ACC112 (cell line): ENCODE results near the gene MMP14.
"Not testable (repeated sequence)": the region's sequence is repeated elsewhere in the genome, so short reads cannot be mapped to it uniquely, and the experiment has no call there.

ENCODE experiments used
- H2AFZ ChIP-seq: fragments of 200-600 bp; sonication (generic); one replicate; pipeline ENCODE4 v1.6.0; 2017; ENCODE audit warnings: antibody characterized with exemption, low read length; ENCODE audit not compliant: unreplicated experiment
- H3K27ac ChIP-seq: fragments of 200-600 bp; sonication (generic); 2 replicates; pipeline ENCODE4 v1.5.1; 2014; ENCODE audit warnings: low read depth, mild to moderate bottlenecking, antibody characterized with exemption, low read length, moderate library complexity
- H3K27me3 ChIP-seq: fragments of 200-600 bp; sonication (generic); 2 replicates; pipeline ENCODE4 v1.6.1; 2014; ENCODE audit warnings: mild to moderate bottlenecking, antibody characterized with exemption, low read length, moderate library complexity, mixed read lengths; ENCODE audit not compliant: insufficient read depth
- H3K36me3 ChIP-seq: fragments of 200-600 bp; sonication (generic); 2 replicates; pipeline ENCODE4 v1.6.1; 2016; ENCODE audit warnings: mild to moderate bottlenecking, antibody characterized with exemption, low read length, moderate library complexity, mixed read lengths; ENCODE audit not compliant: insufficient read depth
- H3K4me1 ChIP-seq: fragments of 200-600 bp; sonication (generic); one replicate; pipeline ENCODE4 v1.6.1; 2016; ENCODE audit warnings: low read length, mixed read lengths; ENCODE audit not compliant: insufficient read depth, unreplicated experiment, control insufficient read depth
- H3K4me3 ChIP-seq: fragments of 200-600 bp; sonication (generic); 2 replicates; pipeline ENCODE4 v1.5.1; 2014; ENCODE audit warnings: mild to moderate bottlenecking, low read depth, low read length
- H3K79me2 ChIP-seq: fragments of 200-600 bp; sonication (generic); one replicate; pipeline ENCODE4 v1.6.0; 2016; ENCODE audit warnings: low read length; ENCODE audit not compliant: control insufficient read depth, unreplicated experiment, insufficient read depth

The MMP14 gene

DNA sequence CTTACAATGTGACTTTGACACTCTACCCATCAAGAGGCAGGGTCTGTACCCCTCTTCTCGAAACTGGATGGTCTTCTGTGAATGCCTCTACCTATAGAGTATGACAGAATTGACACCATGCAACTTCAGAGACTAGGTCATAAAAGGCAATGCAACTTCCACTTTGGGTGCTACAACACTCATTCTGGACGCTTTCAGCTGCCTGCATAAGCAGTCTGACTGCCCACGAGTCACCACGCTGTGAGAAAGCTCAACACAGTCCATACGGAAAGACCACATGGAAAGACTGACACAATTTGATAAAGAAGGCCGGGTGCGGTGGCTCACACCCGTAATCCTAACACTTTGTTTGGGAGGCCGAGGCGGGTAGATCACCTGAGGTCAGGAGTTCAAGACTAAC, 36.0 kb upstream of the MMP14 start:
- Histone ChIP-seq H3K27me3 (peaks cover 18% of the 10 kb centered on the region), H3K79me2 (no peaks in the 10 kb centered on the region), H3K36me3 (no peaks in the 10 kb centered on the region), H3K4me1 (no peaks in the 10 kb centered on the region), H3K27ac (no peak overlapping the region), H3K4me3 (no peak overlapping the region), H2AFZ (no peak overlapping the region)

DNA sequence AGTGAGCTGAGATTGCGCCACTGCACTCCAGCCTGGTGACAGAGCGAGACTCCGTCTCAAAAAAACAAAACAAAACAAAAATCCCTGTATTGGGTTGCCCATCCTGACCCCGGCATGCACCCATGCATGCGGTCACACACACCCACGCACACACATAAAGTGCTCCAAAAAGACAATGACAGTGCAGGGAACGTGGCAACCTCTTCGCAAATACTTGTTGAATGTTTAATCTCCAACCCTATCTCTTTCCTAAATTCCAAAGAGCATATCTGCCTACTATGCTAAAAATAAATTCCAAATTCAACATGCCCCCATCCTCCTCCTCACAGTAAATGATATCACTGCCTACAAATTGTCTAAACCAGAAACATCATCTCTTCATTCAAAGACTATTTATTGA, 34.7 kb upstream of the MMP14 start:
- Histone ChIP-seq H3K36me3 (no peaks in the 10 kb centered on the region), H3K4me3 (no peak overlapping the region), H3K27me3 (peaks cover 7% of the 10 kb centered on the region), H3K79me2 (no peaks in the 10 kb centered on the region), H3K4me1 (no peaks in the 10 kb centered on the region), H2AFZ (no peak overlapping the region), H3K27ac (no peak overlapping the region)

- Histone ChIP-seq H3K4me1 (no peaks in the 10 kb centered on the region), H3K36me3 (no peaks in the 10 kb centered on the region), H3K27ac (no peak overlapping the region), H2AFZ (no peak overlapping the region), H3K4me3 (no peak overlapping the region), H3K79me2 (no peaks in the 10 kb centered on the region), H3K27me3 (peaks cover 6% of the 10 kb centered on the region; the same call in 1 of the 2 replicates)
Measured at GRCh38 chr14:22802860-22803686, 33.3 kb upstream of the MMP14 start.

DNA sequence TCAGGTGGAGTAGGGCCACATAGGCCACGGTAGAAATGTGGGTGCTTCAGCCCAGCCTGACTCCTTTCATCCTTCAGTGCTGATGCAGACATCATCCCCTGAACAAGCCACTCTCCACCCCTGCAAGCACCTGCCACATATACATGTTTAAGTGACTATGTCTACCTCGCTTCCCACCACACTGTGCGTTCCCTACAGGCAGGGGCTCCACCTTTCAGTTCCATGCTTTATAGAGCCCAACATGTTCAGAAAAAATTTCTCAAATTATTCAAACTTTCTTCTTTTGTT, 32.8 kb upstream of the MMP14 start:
- Histone ChIP-seq H3K79me2 (no peaks in the 10 kb centered on the region), H3K4me1 (no peaks in the 10 kb centered on the region), H2AFZ (no peak overlapping the region), H3K27me3 (peaks cover 6% of the 10 kb centered on the region; the same call in 1 of the 2 replicates), H3K36me3 (no peaks in the 10 kb centered on the region), H3K27ac (no peak overlapping the region), H3K4me3 (no peak overlapping the region)

GRCh38 chr14:22805235-22805634, 31.1 kb upstream of the MMP14 start:
- H3K27me3 ChIP-seq, H3K4me3 ChIP-seq, H3K79me2 ChIP-seq, H3K4me1 ChIP-seq, H3K36me3 ChIP-seq, H3K27ac ChIP-seq, H2AFZ ChIP-seq: not testable (repeated sequence)

DNA sequence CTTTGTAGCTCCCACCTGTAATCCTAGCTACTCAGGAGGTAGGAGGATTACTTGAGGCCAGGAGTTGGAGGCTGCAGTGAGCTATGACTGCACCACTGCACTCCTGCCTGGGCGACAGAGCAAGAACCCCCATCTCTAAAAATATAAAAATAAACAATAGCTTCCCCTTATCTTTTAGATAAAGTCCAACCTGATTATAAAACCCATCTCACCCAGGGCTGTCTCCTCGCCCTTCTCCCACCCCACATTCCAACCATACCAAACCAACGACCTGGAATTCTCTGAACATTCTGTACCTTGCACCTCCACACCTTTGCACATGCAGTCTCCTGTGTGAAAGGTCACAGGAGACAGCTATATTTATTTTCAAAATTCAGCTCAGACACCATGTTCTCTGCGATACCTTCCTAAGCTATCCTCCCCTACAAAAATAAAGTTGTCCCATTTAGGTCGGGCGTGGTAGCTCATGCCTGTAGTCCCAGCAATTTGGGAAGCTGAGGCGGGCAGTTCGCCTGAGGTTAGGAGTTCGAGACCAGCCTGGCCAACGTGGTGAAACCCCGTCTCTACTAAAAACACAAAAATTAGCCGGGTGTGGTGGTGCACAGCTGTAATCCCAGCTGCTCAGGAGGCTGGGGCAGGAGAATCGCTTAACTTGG, 28.8 kb upstream of the MMP14 start:
- Histone ChIP-seq H3K4me3 (no peak overlapping the region), H3K36me3 (no peaks in the 10 kb centered on the region), H3K79me2 (no peaks in the 10 kb centered on the region), H3K4me1 (no peaks in the 10 kb centered on the region), H2AFZ (no peak overlapping the region), H3K27ac (no peak overlapping the region), H3K27me3 (no peaks in the 10 kb centered on the region)

- Histone ChIP-seq H3K27me3 (no peaks in the 10 kb centered on the region), H3K4me3 (no peak overlapping the region), H3K4me1 (no peaks in the 10 kb centered on the region), H2AFZ (no peak overlapping the region), H3K27ac (no peak overlapping the region), H3K79me2 (no peaks in the 10 kb centered on the region), H3K36me3 (no peaks in the 10 kb centered on the region)
Measured at GRCh38 chr14:22808388-22809209, 27.8 kb upstream of the MMP14 start.

DNA sequence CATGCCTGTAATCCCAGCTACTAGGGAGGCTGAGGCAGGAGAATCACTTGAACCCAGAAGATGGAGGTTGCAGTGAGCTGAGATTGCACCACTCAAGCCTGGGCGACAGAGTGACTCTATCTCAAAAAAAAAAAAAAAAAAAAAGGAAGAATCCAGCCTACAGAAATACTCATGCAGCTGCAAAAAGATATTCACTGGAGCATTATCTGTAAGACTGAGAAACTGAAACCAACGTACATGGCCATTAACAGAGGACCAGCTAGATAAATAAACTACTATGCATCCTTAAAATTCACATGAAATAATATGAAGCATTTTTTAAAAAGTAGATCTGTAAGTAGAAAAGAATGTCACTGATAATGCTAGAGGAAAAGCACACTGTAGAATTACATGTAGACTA, 24.7 kb upstream of the MMP14 start:
- no peak overlapping the region for H3K27ac ChIP-seq
- H3K4me1 ChIP-seq: peaks cover 8% of the 10 kb centered on the region
- H3K36me3 ChIP-seq: no peaks in the 10 kb centered on the region
- no peak overlapping the region for H2AFZ ChIP-seq
- no peaks in the 10 kb centered on the region for H3K79me2 ChIP-seq
- no peaks in the 10 kb centered on the region for H3K27me3 ChIP-seq
- no peak overlapping the region for H3K4me3 ChIP-seq

DNA sequence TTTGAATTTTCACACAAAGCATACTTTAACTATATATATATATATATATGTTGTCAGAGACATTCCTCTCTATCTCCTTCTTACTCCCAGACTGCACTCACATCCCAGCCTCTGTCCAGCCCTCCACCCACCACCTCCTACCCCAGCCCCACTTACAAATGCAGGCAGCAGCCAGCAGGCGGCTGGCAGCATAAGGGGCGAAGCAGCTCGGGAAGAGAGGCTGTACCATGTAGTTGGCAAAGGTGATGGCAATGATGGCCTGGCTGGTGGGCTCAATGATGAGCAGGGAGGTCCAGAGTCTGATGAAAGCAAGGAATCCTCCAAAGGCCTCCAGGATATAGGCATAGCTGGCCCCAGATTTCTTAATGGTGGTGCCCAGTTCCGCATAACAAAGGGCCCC, 23.6 kb upstream of the MMP14 start:
- Histone ChIP-seq H3K4me3 (no peak overlapping the region), H3K27me3 (no peaks in the 10 kb centered on the region), H3K27ac (no peak overlapping the region), H2AFZ (no peak overlapping the region), H3K36me3 (no peaks in the 10 kb centered on the region), H3K79me2 (no peaks in the 10 kb centered on the region), H3K4me1 (peaks cover 8% of the 10 kb centered on the region)

DNA sequence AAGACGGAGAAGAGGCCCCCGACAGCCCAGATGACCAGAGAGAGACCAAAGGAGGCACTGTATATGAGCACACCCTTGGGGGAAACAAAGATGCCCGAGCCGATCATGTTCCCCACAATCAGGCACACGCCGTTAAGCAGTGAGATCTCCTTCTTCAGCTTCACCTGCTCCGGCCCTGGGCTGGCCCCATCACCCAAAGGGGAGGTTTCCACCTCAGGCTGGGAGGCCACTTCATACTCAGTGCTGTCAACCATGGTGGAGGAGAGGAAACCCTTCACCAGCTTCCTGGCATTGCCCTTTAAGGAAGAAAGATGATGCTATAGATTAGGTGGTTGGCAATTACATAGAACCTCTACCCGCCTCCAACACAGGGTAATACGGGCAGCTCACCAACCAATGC, 23.2 kb upstream of the MMP14 start:
- Histone ChIP-seq H3K4me3 (no peak overlapping the region), H3K27ac (no peak overlapping the region), H3K27me3 (no peaks in the 10 kb centered on the region), H3K79me2 (no peaks in the 10 kb centered on the region), H2AFZ (no peak overlapping the region), H3K4me1 (peaks cover 8% of the 10 kb centered on the region), H3K36me3 (no peaks in the 10 kb centered on the region)
